Right lobe of liver (tissue), 6 donors: ENCODE measurements around the gene FOXL2. TPM values are rescaled to one million over a fixed set of nuclear protein-coding genes. Genes with fewer than 3 reads are reported as not detected.

ENCODE experiments used
- ATAC-seq, 4 donors: fragments of 200-7000 bp; cut with Tn5 transposase; one replicate each; pipeline ENCODE4 v1.9.1; 2020; ENCODE audit warnings: mild to moderate bottlenecking in 4 of 4, moderate library complexity in 4 of 4
- DNase-seq, 3 donors: peaks; one replicate each; pipeline ENCODE4 v3.0.0-alpha.2; 2020
- H3K27ac ChIP-seq, 3 donors: fragments of 200-600 bp; one replicate each; pipeline ENCODE4 v1.8.0; 2022
- H3K27me3 ChIP-seq, 2 donors: fragments of 200-600 bp; one replicate each; pipeline ENCODE4 v1.8.0; 2022
- H3K36me3 ChIP-seq, 4 donors: fragments of 200-600 bp; sonication (generic) in 1 of 4; one replicate each; pipeline versions ENCODE4 v1.5.1 to v1.8.0; 2017 to 2022; ENCODE audit warnings: control low read depth in 1 of 4
- H3K4me1 ChIP-seq, 4 donors: fragments of 200-600 bp; sonication (generic) in 1 of 4; one replicate each; pipeline versions ENCODE4 v1.5.1 to v1.8.0; 2017 to 2022; ENCODE audit warnings: control low read depth in 1 of 4
- H3K4me3 ChIP-seq, 3 donors: fragments of 200-600 bp; one replicate each; pipeline ENCODE4 v1.8.0; 2022
- H3K9me3 ChIP-seq, 4 donors: fragments of 200-600 bp; sonication (generic) in 1 of 4; one replicate each; pipeline versions ENCODE4 v1.5.1 to v1.8.0; 2017 to 2022; ENCODE audit warnings: control low read depth in 1 of 4
- CTCF ChIP-seq, 4 donors: fragments of 200-600 bp in 3 of 4; fragments of 450-650 bp in 1 of 4; IDR thresholded peaks; one replicate each; pipeline versions ENCODE4 v1.5.1 to v1.8.0; 2016 to 2022; ENCODE audit warnings: antibody characterized with exemption in 4 of 4, mild to moderate bottlenecking in 2 of 4
- POLR2A ChIP-seq: fragments of 450-650 bp; IDR thresholded peaks from one replicate; pipeline ENCODE4 v1.6.1; 2017; ENCODE audit warnings: antibody characterized with exemption, mild to moderate bottlenecking
- WGBS: methylation state at CpG from one replicate; pipeline ENCODE4 v1.1.6; 2018; ENCODE audit warnings: low coverage, low lambda C conversion rate; ENCODE audit not compliant: insufficient coverage; ENCODE audit errors: missing lambda C conversion rate; 5-methylcytosine and 5-hydroxymethylcytosine counted together
- intact Hi-C, 2 donors: fragments of 100-400 bp; cut with DNase I; formaldehyde crosslinking; loops; one replicate each; pipeline versions ENCODE4 v1.11.2 to v1.14.1; 2022
- total RNA-seq, 6 experiments: library from RNA; depleted of rRNA in 2 of 6; stranded (reverse); fragments of >200 nt in 2 of 6; fragmentation: NEBNext Ultra II Directional in 3 of 6; extraction: Animal tissue kit (Norgen Biotek cat#: 25700) in 3 of 6; gene quantifications; one replicate each; pipeline versions ENCODE4 v1.1.0 to v1.2.4, GENCODE V29; 2016 to 2023
- donor health status: DM: no; HTN: yes; CAD: no.
- donor health status: DM: no; HTN: no; CAD: no.
- donor health status: DM: no; HTN: no; CAD: no.
- donor health status: DM: no; HTN: yes; CAD: no.
- donor health status: DM: no; HTN: yes; CAD: no.

FOXL2 gene
- total RNA-seq, 6 experiments from 2014 or later: not detected

GRCh38 chr3:138944929-138945708, 1.8 kb downstream of the FOXL2 start:
- Histone ChIP-seq H3K4me1 (peaks cover 0 to 30% (median 3%) of the 10 kb centered on the region in 4 donors), H3K4me3 (no peak overlapping the region), H3K27me3 (peaks cover 14 to 67% of the 10 kb centered on the region in 2 donors), H3K36me3 (no peaks in the 10 kb centered on the region), H3K27ac (no peak overlapping the region), H3K9me3 (no peaks in the 10 kb centered on the region)
- DNase-seq (no peak), ATAC-seq (peak in 2 of 4 donors; percentile 6 to 26)
- TF ChIP-seq POLR2A (no peak), CTCF (IDR thresholded peaks at IDR 0.05) (no peak)
- intact Hi-C loops: loop anchor here in 1 of 2 donors (10.0 kb wide), 1 partner anchor 380 kb away; no protein-coding TSS in a partner anchor
- WGBS: 3% methylated on average over 17 of the region's 80 CpGs

GRCh38 chr3:138944654-138944928, 2.3 kb downstream of the FOXL2 start:
- TF ChIP-seq CTCF (IDR thresholded peaks at IDR 0.05) (no peak), POLR2A (no peak)
- ATAC-seq (no peak), DNase-seq (no peak)
- intact Hi-C loops: loop anchor here in 1 of 2 donors (10.0 kb wide), 1 partner anchor 380 kb away; no protein-coding TSS in a partner anchor
- H3K27ac ChIP-seq: no peak overlapping the region
- WGBS: 5% methylated on average over 10 of the region's 12 CpGs
- no peak overlapping the region for H3K4me3 ChIP-seq
- H3K27me3 ChIP-seq: peaks cover 15 to 72% of the 10 kb centered on the region in 2 donors
- no peaks in the 10 kb centered on the region for H3K36me3 ChIP-seq
- peaks cover 0 to 29% (median 3%) of the 10 kb centered on the region in 4 donors for H3K4me1 ChIP-seq
- H3K9me3 ChIP-seq: no peaks in the 10 kb centered on the region

- H3K9me3 ChIP-seq: no peaks in the 10 kb centered on the region
- ATAC-seq: peak in 1 of 4 donors; percentile 18
- 13% methylated on average over 30 of the region's 30 CpGs for WGBS
- no peak overlapping the region for H3K4me3 ChIP-seq
- intact Hi-C loops: loop anchor here in 1 of 2 donors (10.0 kb wide), 1 partner anchor 381 kb away; no protein-coding TSS in a partner anchor
- no peaks in the 10 kb centered on the region for H3K36me3 ChIP-seq
- no peak for DNase-seq
- no peak overlapping the region for H3K27ac ChIP-seq
- H3K4me1 ChIP-seq: peaks cover 0 to 34% (median 3%) of the 10 kb centered on the region in 4 donors
- no peak for TF ChIP-seq CTCF (IDR thresholded peaks at IDR 0.05)
- no peak for TF ChIP-seq POLR2A
- peaks cover 19 to 78% of the 10 kb centered on the region in 2 donors for H3K27me3 ChIP-seq
These were observed 2.9 kb downstream of the FOXL2 start for GRCh38 chr3:138943724-138944653.

- Histone ChIP-seq H3K4me1 (peaks cover 0 to 36% (median 3%) of the 10 kb centered on the region in 4 donors), H3K27ac (no peak overlapping the region), H3K4me3 (no peak overlapping the region), H3K27me3 (peaks cover 22 to 86% of the 10 kb centered on the region in 2 donors), H3K36me3 (no peaks in the 10 kb centered on the region), H3K9me3 (no peaks in the 10 kb centered on the region)
- 20% methylated on average over 20 of the region's 25 CpGs for WGBS
- no peak for TF ChIP-seq CTCF (IDR thresholded peaks at IDR 0.05)
- no peak for TF ChIP-seq POLR2A
- intact Hi-C loops: loop anchor here in 1 of 2 donors (10.0 kb wide), 1 partner anchor 382 kb away; no protein-coding TSS in a partner anchor
- ATAC-seq (no peak), DNase-seq (no peak)
These were observed 3.9 kb downstream of the FOXL2 start for GRCh38 chr3:138942861-138943623.
